Measurements from ENCODE around the gene MPZL1.
A peak's percentile ranks its signal among the peaks of the same experiment; 100 is the strongest.

Gene MPZL1

GRCh38 chr1:167721617-167722151 is at the start of gene MPZL1:
TSS of gene MPZL1 (plus strand) at chr1:167721982. CDS start at chr1:167722152, 170 bp downstream.
- Histone ChIP-seq H3K9me3 (ENCODE audit: control insufficient read depth in 1 of 2, low read length in 2 of 2) (no peaks in the 10 kb centered on the region), H3K4me1 (ENCODE audit: control insufficient read depth in 1 of 2, insufficient read depth in 2 of 2, low read length in 2 of 2) (peaks cover 16% of the 10 kb centered on the region in 2 donors), H3K27me3 (ENCODE audit: low read depth, low read length) (no peaks in the 10 kb centered on the region), H3K36me3 (ENCODE audit: control insufficient read depth in 1 of 2, insufficient read depth in 2 of 2, low read length in 2 of 2) (no peaks in the 10 kb centered on the region), H3K27ac (ENCODE audit: low read length) (peak within 1 kb of the TSS; percentile 85), H3K4me3 (ENCODE audit: low read depth in 1 of 2, low read length in 2 of 2) (peak within 1 kb of the TSS; percentile 77 to 97)

- Histone ChIP-seq H3K4me3 (ENCODE audit: low read depth in 1 of 2, low read length in 2 of 2) (no peak overlapping the region), H3K4me1 (ENCODE audit: control insufficient read depth in 1 of 2, insufficient read depth in 2 of 2, low read length in 2 of 2) (no peaks in the 10 kb centered on the region), H3K9me3 (ENCODE audit: control insufficient read depth in 1 of 2, low read length in 2 of 2) (no peaks in the 10 kb centered on the region), H3K27me3 (ENCODE audit: low read depth, low read length) (no peaks in the 10 kb centered on the region), H3K27ac (ENCODE audit: low read length) (no peak overlapping the region), H3K36me3 (ENCODE audit: control insufficient read depth in 1 of 2, insufficient read depth in 2 of 2, low read length in 2 of 2) (no peaks in the 10 kb centered on the region)
Measured at GRCh38 chr1:167672831-167673230, 49.0 kb upstream of the MPZL1 start.

DNA sequence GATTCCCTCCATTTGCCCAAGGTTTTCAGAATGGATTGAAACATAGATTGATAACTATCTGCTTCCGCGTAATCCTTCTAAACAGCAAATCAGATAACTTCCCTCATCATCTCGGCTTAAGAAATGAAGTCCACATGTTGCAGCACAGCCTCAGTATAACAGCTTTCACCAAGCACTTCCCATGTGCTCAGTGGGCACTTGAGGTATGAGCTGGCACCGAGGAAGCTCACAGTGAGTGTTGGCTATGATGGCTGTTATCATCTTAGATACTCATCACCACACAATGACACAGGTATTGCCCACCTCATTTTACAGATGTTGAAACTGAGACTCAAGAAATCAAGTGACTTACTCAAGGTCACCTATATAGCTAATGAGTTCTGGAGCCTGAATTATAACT is 48.5 kb upstream of the MPZL1 start:
- Histone ChIP-seq H3K27ac (ENCODE audit: low read length) (no peak overlapping the region), H3K27me3 (ENCODE audit: low read depth, low read length) (no peaks in the 10 kb centered on the region), H3K4me3 (ENCODE audit: low read depth in 1 of 2, low read length in 2 of 2) (no peak overlapping the region), H3K4me1 (ENCODE audit: control insufficient read depth in 1 of 2, insufficient read depth in 2 of 2, low read length in 2 of 2) (no peaks in the 10 kb centered on the region), H3K9me3 (ENCODE audit: control insufficient read depth in 1 of 2, low read length in 2 of 2) (no peaks in the 10 kb centered on the region), H3K36me3 (ENCODE audit: control insufficient read depth in 1 of 2, insufficient read depth in 2 of 2, low read length in 2 of 2) (no peaks in the 10 kb centered on the region)

GRCh38 chr1:167674156-167674555 is 47.6 kb upstream of the MPZL1 start:
- Histone ChIP-seq H3K27me3 (ENCODE audit: low read depth, low read length) (no peaks in the 10 kb centered on the region), H3K4me3 (ENCODE audit: low read depth in 1 of 2, low read length in 2 of 2) (no peak overlapping the region), H3K9me3 (ENCODE audit: control insufficient read depth in 1 of 2, low read length in 2 of 2) (no peaks in the 10 kb centered on the region), H3K4me1 (ENCODE audit: control insufficient read depth in 1 of 2, insufficient read depth in 2 of 2, low read length in 2 of 2) (no peaks in the 10 kb centered on the region), H3K36me3 (ENCODE audit: control insufficient read depth in 1 of 2, insufficient read depth in 2 of 2, low read length in 2 of 2) (no peaks in the 10 kb centered on the region), H3K27ac (ENCODE audit: low read length) (no peak overlapping the region)

DNA sequence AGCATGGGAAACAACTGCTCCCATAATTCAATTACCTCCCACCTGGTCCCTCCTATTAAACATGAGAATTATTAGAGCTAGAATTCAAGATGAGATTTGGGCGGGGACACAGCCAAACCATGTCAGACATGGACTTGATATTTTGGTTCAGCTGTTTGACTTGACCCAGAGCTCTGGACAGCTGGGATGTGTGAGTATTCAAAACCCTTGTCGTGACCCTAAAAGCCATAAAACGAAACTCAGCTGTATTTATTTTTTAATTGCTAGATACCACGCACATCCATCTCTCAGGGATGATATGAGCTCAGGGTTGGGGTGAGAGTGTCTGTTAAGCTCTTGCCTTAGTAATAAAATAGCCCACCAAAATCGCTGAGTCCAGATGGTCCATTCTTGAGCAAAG is 46.3 kb upstream of the MPZL1 start:
- Histone ChIP-seq H3K27ac (ENCODE audit: low read length) (no peak overlapping the region), H3K27me3 (ENCODE audit: low read depth, low read length) (no peaks in the 10 kb centered on the region), H3K4me1 (ENCODE audit: control insufficient read depth in 1 of 2, insufficient read depth in 2 of 2, low read length in 2 of 2) (no peaks in the 10 kb centered on the region), H3K36me3 (ENCODE audit: control insufficient read depth in 1 of 2, insufficient read depth in 2 of 2, low read length in 2 of 2) (no peaks in the 10 kb centered on the region), H3K4me3 (ENCODE audit: low read depth in 1 of 2, low read length in 2 of 2) (no peak overlapping the region), H3K9me3 (ENCODE audit: control insufficient read depth in 1 of 2, low read length in 2 of 2) (no peaks in the 10 kb centered on the region)

DNA sequence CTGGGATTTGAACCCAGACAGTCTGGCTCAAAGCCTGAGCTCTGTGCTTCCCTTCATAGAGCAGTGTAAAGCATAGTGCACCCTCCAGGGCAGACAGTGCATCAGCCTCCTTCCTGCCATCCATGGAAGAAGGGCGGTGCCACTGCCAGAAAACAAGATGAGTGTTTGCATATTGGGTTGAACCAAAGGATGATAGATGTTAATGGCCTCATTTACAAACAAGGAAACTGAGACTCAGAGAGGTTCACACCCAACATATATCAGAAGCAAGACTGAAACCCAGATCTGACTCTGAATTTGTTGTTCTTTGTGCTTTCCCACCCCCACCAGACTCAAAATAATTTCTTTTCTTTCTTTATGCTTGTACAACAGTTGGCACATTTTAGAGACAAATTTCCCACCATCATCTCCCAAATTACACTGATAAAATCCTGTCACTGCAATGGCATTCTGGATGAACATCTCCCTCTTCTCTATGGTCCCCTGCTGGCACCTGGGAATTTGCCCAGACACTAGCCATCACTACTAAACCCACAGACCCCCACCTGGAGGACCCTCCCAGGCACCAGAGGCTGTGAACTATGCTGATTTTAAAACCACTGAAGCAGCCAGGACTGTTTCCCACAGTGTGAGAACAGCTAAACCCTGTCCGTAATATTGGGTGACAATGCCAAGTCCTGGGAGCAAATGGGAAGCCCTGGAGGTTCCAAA is 45.4 kb upstream of the MPZL1 start:
- Histone ChIP-seq H3K27me3 (ENCODE audit: low read depth, low read length) (no peaks in the 10 kb centered on the region), H3K9me3 (ENCODE audit: control insufficient read depth in 1 of 2, low read length in 2 of 2) (no peaks in the 10 kb centered on the region), H3K27ac (ENCODE audit: low read length) (no peak overlapping the region), H3K4me1 (ENCODE audit: control insufficient read depth in 1 of 2, insufficient read depth in 2 of 2, low read length in 2 of 2) (peaks cover under 1 to 9% of the 10 kb centered on the region in 2 donors), H3K36me3 (ENCODE audit: control insufficient read depth in 1 of 2, insufficient read depth in 2 of 2, low read length in 2 of 2) (no peaks in the 10 kb centered on the region), H3K4me3 (ENCODE audit: low read depth in 1 of 2, low read length in 2 of 2) (no peak overlapping the region)

GRCh38 chr1:167676916-167677848 is 44.6 kb upstream of the MPZL1 start:
- Histone ChIP-seq H3K27ac (ENCODE audit: low read length) (no peak overlapping the region), H3K4me1 (ENCODE audit: control insufficient read depth in 1 of 2, insufficient read depth in 2 of 2, low read length in 2 of 2) (peaks cover 4 to 12% of the 10 kb centered on the region in 2 donors), H3K36me3 (ENCODE audit: control insufficient read depth in 1 of 2, insufficient read depth in 2 of 2, low read length in 2 of 2) (no peaks in the 10 kb centered on the region), H3K27me3 (ENCODE audit: low read depth, low read length) (no peaks in the 10 kb centered on the region), H3K9me3 (ENCODE audit: control insufficient read depth in 1 of 2, low read length in 2 of 2) (no peaks in the 10 kb centered on the region), H3K4me3 (ENCODE audit: low read depth in 1 of 2, low read length in 2 of 2) (no peak overlapping the region)

DNA sequence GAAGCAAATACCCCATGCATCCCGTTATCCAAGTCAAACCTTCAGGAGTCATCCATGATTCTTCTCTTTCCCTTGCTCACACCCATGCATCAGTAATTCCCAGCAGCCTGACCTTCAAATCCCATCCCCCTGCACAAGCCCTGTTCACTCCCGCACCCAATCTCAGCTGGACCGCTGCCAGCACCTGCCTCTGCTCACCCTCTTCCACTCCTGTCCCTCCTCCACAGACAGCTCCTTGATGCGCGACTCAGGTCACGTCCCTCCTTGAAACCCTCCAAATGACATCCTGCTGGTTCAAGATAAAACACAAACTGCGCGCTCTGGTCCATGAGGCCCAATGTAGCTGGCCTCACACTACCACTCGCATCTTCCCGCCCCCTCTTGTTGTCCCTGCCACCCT is 43.4 kb upstream of the MPZL1 start:
- H3K4me3 ChIP-seq (ENCODE audit: low read depth in 1 of 2, low read length in 2 of 2): no peak overlapping the region
- H3K36me3 ChIP-seq (ENCODE audit: control insufficient read depth in 1 of 2, insufficient read depth in 2 of 2, low read length in 2 of 2): no peaks in the 10 kb centered on the region
- H3K4me1 ChIP-seq (ENCODE audit: control insufficient read depth in 1 of 2, insufficient read depth in 2 of 2, low read length in 2 of 2): peaks cover 4 to 14% of the 10 kb centered on the region in 2 donors
- no peak overlapping the region for H3K27ac ChIP-seq (ENCODE audit: low read length)
- H3K27me3 ChIP-seq (ENCODE audit: low read depth, low read length): no peaks in the 10 kb centered on the region
- no peaks in the 10 kb centered on the region for H3K9me3 ChIP-seq (ENCODE audit: control insufficient read depth in 1 of 2, low read length in 2 of 2)

GRCh38 chr1:167678838-167679237 is 42.9 kb upstream of the MPZL1 start:
- Histone ChIP-seq H3K36me3 (ENCODE audit: control insufficient read depth in 1 of 2, insufficient read depth in 2 of 2, low read length in 2 of 2) (no peaks in the 10 kb centered on the region), H3K4me3 (ENCODE audit: low read depth in 1 of 2, low read length in 2 of 2) (no peak overlapping the region), H3K4me1 (ENCODE audit: control insufficient read depth in 1 of 2, insufficient read depth in 2 of 2, low read length in 2 of 2) (peaks cover 4 to 18% of the 10 kb centered on the region in 2 donors), H3K27ac (ENCODE audit: low read length) (no peak overlapping the region), H3K9me3 (ENCODE audit: control insufficient read depth in 1 of 2, low read length in 2 of 2) (no peaks in the 10 kb centered on the region), H3K27me3 (ENCODE audit: low read depth, low read length) (no peaks in the 10 kb centered on the region)

GRCh38 chr1:167679714-167680113 is 42.1 kb upstream of the MPZL1 start:
- Histone ChIP-seq H3K9me3 (ENCODE audit: control insufficient read depth in 1 of 2, low read length in 2 of 2) (no peaks in the 10 kb centered on the region), H3K4me1 (ENCODE audit: control insufficient read depth in 1 of 2, insufficient read depth in 2 of 2, low read length in 2 of 2) (peaks cover 4 to 18% of the 10 kb centered on the region in 2 donors), H3K27me3 (ENCODE audit: low read depth, low read length) (no peaks in the 10 kb centered on the region), H3K36me3 (ENCODE audit: control insufficient read depth in 1 of 2, insufficient read depth in 2 of 2, low read length in 2 of 2) (no peaks in the 10 kb centered on the region), H3K4me3 (ENCODE audit: low read depth in 1 of 2, low read length in 2 of 2) (no peak overlapping the region), H3K27ac (ENCODE audit: low read length) (no peak overlapping the region)

DNA sequence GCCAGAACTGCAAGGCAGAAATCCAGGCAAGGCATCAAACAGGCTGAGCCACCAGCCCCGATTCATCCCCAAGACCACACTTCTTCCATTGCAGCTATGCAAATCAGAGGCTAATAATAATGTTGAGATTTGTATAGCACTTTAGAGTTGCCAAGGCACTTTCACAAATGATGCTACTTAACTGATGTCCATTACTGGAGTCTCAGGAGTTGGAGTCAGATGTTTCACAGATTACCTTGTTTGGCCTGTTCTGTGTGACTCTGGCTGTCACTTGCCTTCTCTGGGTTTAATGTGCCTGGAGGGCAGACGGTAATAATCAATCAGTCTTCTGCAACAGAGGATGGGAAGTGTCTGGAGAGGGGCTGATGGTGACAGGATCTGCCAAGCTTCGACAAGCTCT is 40.8 kb upstream of the MPZL1 start:
- Histone ChIP-seq H3K4me1 (ENCODE audit: control insufficient read depth in 1 of 2, insufficient read depth in 2 of 2, low read length in 2 of 2) (peaks cover 4 to 26% of the 10 kb centered on the region in 2 donors), H3K9me3 (ENCODE audit: control insufficient read depth in 1 of 2, low read length in 2 of 2) (no peaks in the 10 kb centered on the region), H3K27me3 (ENCODE audit: low read depth, low read length) (no peaks in the 10 kb centered on the region), H3K36me3 (ENCODE audit: control insufficient read depth in 1 of 2, insufficient read depth in 2 of 2, low read length in 2 of 2) (no peaks in the 10 kb centered on the region), H3K27ac (ENCODE audit: low read length) (no peak overlapping the region), H3K4me3 (ENCODE audit: low read depth in 1 of 2, low read length in 2 of 2) (no peak overlapping the region)
